ENCODE results near the gene RDX.

Gene RDX

GRCh38 chr11:110186456-110186855, 110.0 kb downstream of the RDX start:
- ChIA-PET POLR2A (no interaction called here), CTCF (interaction anchor here (0.8 kb wide), 1 partner anchor 15 kb away, joined by 3 read pairs; no protein-coding TSS in a partner anchor)

DNA sequence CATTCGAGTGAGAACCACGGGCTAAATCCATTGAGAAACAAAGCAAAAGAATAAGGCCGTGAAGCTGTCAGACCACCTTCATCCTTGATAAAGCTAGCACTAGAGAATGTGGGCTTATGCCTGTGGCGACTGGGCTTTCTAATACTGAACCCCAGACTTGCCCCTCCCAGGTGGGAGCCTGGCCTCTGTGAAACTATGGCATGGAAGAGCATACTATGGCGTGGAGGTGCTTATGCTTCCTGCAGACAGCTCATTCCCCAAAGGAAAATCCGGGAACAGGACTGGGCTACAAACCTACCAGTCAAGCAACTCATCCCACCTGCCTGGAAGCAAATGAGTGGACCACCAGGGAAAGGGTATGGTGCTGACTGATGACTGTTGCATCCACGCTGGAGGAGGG, 110.8 kb downstream of the RDX start:
- ChIA-PET CTCF (no interaction called here), POLR2A (no interaction called here)
- no peak for DNase-seq (ENCODE audit: extremely low spot score)
- TF ChIP-seq L3MBTL2 (conservative IDR thresholded peaks at IDR 0.05) (no peak), FOXM1 (IDR thresholded peaks at IDR 0.05; ENCODE audit: borderline replicate concordance) (no peak)

More at GRCh38 chr11:110186456-110186855, 110.0 kb downstream of the RDX start:
- TF ChIP-seq BHLHE40 (IDR thresholded peaks at IDR 0.05; ENCODE audit: borderline replicate concordance) (no peak), ARNT (IDR thresholded peaks at IDR 0.05) (no peak), LEF1 (IDR thresholded peaks at IDR 0.05; ENCODE audit: borderline replicate concordance) (no peak), HDGF (IDR thresholded peaks at IDR 0.05; ENCODE audit: borderline replicate concordance) (no peak), SP1 (IDR thresholded peaks at IDR 0.05) (no peak), FOXK2 (IDR thresholded peaks at IDR 0.05) (no peak), PKNOX1 (IDR thresholded peaks at IDR 0.05) (no peak), ELF4 (IDR thresholded peaks at IDR 0.05) (no peak), NFRKB (IDR thresholded peaks at IDR 0.05) (no peak), FOXA1 (IDR thresholded peaks at IDR 0.05) (no peak), CTBP1 (IDR thresholded peaks at IDR 0.05; ENCODE audit: borderline replicate concordance) (no peak)
- no peak for DNase-seq (ENCODE audit: extremely low spot score)

- TF ChIP-seq LEF1 (IDR thresholded peaks at IDR 0.05; ENCODE audit: borderline replicate concordance) (no peak), SP1 (IDR thresholded peaks at IDR 0.05) (no peak)
- POLR2A ChIA-PET, result no interaction called here
- CTCF ChIA-PET, result no interaction called here
- no peak for DNase-seq (ENCODE audit: extremely low spot score)
Measured at GRCh38 chr11:110185121-110185591, 111.3 kb downstream of the RDX start.

- TF ChIP-seq TARDBP (IDR thresholded peaks at IDR 0.05), result no peak
- TF ChIP-seq ELF4 (IDR thresholded peaks at IDR 0.05), result no peak
- CTCF ChIA-PET, result interaction anchor here (0.7 kb wide), 1 partner anchor 11 kb away, joined by 4 read pairs; no protein-coding TSS in a partner anchor
Measured at GRCh38 chr11:110184456-110184855, 112.0 kb downstream of the RDX start.

DNA sequence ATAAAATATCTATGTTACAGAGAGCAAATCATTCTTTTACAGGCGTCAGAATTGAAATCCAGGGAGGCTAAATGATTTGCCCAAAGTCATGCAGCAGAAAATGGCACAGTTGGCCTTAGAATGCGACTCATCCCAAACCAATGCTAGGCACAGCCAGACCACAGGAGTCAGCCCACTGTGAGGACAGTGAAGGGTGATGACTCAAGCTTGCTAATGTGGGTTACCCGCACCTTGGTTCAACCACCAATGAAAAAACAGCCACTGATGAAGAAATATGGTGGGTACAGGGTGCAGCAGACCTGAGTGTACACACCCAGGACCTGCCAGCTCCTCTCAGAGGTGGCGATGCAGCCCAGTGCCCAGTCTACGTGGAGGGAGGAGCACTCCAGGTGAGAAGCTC, 113.5 kb downstream of the RDX start:
- no peak for DNase-seq (ENCODE audit: extremely low spot score)

More at GRCh38 chr11:110184456-110184855, 112.0 kb downstream of the RDX start:
- no peak for DNase-seq (ENCODE audit: extremely low spot score)
- POLR2A ChIA-PET, result no interaction called here

GRCh38 chr11:110179064-110179463, 117.3 kb downstream of the RDX start:
- CTCF ChIA-PET, result interaction anchor here (1.1 kb wide), 1 partner anchor 9 kb away, joined by 3 read pairs; no protein-coding TSS in a partner anchor

More for the DNA sequence above, 113.5 kb downstream of the RDX start:
- ChIA-PET POLR2A (no interaction called here), CTCF (no interaction called here)
- no peak for TF ChIP-seq LEF1 (IDR thresholded peaks at IDR 0.05; ENCODE audit: borderline replicate concordance)
- no peak for TF ChIP-seq HDGF (IDR thresholded peaks at IDR 0.05; ENCODE audit: borderline replicate concordance)
- TF ChIP-seq ARNT (IDR thresholded peaks at IDR 0.05), result no peak
- TF ChIP-seq FOXA1 (IDR thresholded peaks at IDR 0.05), result no peak
- TF ChIP-seq FOXK2 (IDR thresholded peaks at IDR 0.05), result no peak
- no peak for TF ChIP-seq CTBP1 (IDR thresholded peaks at IDR 0.05; ENCODE audit: borderline replicate concordance)
- no peak for TF ChIP-seq PKNOX1 (IDR thresholded peaks at IDR 0.05)
- TF ChIP-seq FOXM1 (IDR thresholded peaks at IDR 0.05; ENCODE audit: borderline replicate concordance), result no peak
- TF ChIP-seq TARDBP (IDR thresholded peaks at IDR 0.05), result no peak
- TF ChIP-seq BHLHE40 (IDR thresholded peaks at IDR 0.05; ENCODE audit: borderline replicate concordance), result no peak

DNA sequence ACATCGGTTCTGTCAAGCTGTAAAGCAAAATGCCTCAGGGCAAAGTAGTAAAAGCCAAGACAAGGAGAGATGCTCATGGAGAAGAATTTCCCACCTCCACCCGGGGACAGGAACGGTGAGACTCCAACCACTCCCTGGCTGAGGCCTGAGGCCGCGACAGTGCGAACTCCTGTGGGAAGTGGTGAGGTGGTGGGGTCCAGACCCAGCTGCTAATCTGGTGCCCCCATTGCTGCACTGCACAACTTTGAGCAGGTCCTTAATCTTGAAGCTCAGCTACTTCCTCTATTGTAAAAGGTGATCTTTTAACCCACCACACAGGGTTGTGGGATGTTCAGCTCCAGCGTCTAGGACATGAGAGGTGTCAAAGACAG, 119.3 kb downstream of the RDX start:
- CTCF ChIA-PET, result interaction anchor here (0.6 to 0.7 kb wide), 2 partner anchors 39 to 254 kb away, joined by 3 to 4 read pairs; no protein-coding TSS in a partner anchor
- POLR2A ChIA-PET, result no interaction called here
- DNase-seq (ENCODE audit: extremely low spot score), result no peak
- TF ChIP-seq FOXM1 (IDR thresholded peaks at IDR 0.05; ENCODE audit: borderline replicate concordance) (no peak), HDGF (IDR thresholded peaks at IDR 0.05; ENCODE audit: borderline replicate concordance) (no peak), CTBP1 (IDR thresholded peaks at IDR 0.05; ENCODE audit: borderline replicate concordance) (no peak), TARDBP (IDR thresholded peaks at IDR 0.05) (no peak), PKNOX1 (IDR thresholded peaks at IDR 0.05) (no peak)

More at GRCh38 chr11:110179064-110179463, 117.3 kb downstream of the RDX start:
- DNase-seq (ENCODE audit: extremely low spot score), result no peak
- POLR2A ChIA-PET, result no interaction called here
- TF ChIP-seq PKNOX1 (IDR thresholded peaks at IDR 0.05) (no peak), TARDBP (IDR thresholded peaks at IDR 0.05) (no peak), FOXA1 (IDR thresholded peaks at IDR 0.05) (no peak), NFRKB (IDR thresholded peaks at IDR 0.05) (no peak), BHLHE40 (IDR thresholded peaks at IDR 0.05; ENCODE audit: borderline replicate concordance) (no peak), LEF1 (IDR thresholded peaks at IDR 0.05; ENCODE audit: borderline replicate concordance) (no peak), L3MBTL2 (conservative IDR thresholded peaks at IDR 0.05) (no peak), ELF4 (IDR thresholded peaks at IDR 0.05) (no peak), HDGF (IDR thresholded peaks at IDR 0.05; ENCODE audit: borderline replicate concordance) (no peak)
